Right lobe of liver (tissue), 6 donors: Measurements from ENCODE around the gene SBF2. TPM values are rescaled to one million over a fixed set of nuclear protein-coding genes. Genes with fewer than 3 reads are reported as not detected.

Source experiments
- ATAC-seq, 4 donors: fragments of 200-7000 bp; cut with Tn5 transposase; one replicate each; pipeline ENCODE4 v1.9.1; 2020; ENCODE audit warnings: mild to moderate bottlenecking in 4 of 4, moderate library complexity in 4 of 4
- DNase-seq, 3 donors: peaks; one replicate each; pipeline ENCODE4 v3.0.0-alpha.2; 2020
- H3K27ac ChIP-seq, 3 donors: fragments of 200-600 bp; one replicate each; pipeline ENCODE4 v1.8.0; 2022
- H3K27me3 ChIP-seq, 2 donors: fragments of 200-600 bp; one replicate each; pipeline ENCODE4 v1.8.0; 2022
- H3K36me3 ChIP-seq, 4 donors: fragments of 200-600 bp; sonication (generic) in 1 of 4; one replicate each; pipeline versions ENCODE4 v1.5.1 to v1.8.0; 2017 to 2022; ENCODE audit warnings: control low read depth in 1 of 4
- H3K4me1 ChIP-seq, 4 donors: fragments of 200-600 bp; sonication (generic) in 1 of 4; one replicate each; pipeline versions ENCODE4 v1.5.1 to v1.8.0; 2017 to 2022; ENCODE audit warnings: control low read depth in 1 of 4
- H3K4me3 ChIP-seq, 3 donors: fragments of 200-600 bp; one replicate each; pipeline ENCODE4 v1.8.0; 2022
- H3K9me3 ChIP-seq, 4 donors: fragments of 200-600 bp; sonication (generic) in 1 of 4; one replicate each; pipeline versions ENCODE4 v1.5.1 to v1.8.0; 2017 to 2022; ENCODE audit warnings: control low read depth in 1 of 4
- POLR2A ChIP-seq: fragments of 450-650 bp; IDR thresholded peaks from one replicate; pipeline ENCODE4 v1.6.1; 2017; ENCODE audit warnings: antibody characterized with exemption, mild to moderate bottlenecking
- WGBS: methylation state at CpG from one replicate; pipeline ENCODE4 v1.1.6; 2018; ENCODE audit warnings: low coverage, low lambda C conversion rate; ENCODE audit not compliant: insufficient coverage; ENCODE audit errors: missing lambda C conversion rate; 5-methylcytosine and 5-hydroxymethylcytosine counted together
- intact Hi-C, 2 donors: fragments of 100-400 bp; cut with DNase I; formaldehyde crosslinking; loops; one replicate each; pipeline versions ENCODE4 v1.11.2 to v1.14.1; 2022
- total RNA-seq, 6 experiments: library from RNA; depleted of rRNA in 2 of 6; stranded (reverse); fragments of >200 nt in 2 of 6; fragmentation: NEBNext Ultra II Directional in 3 of 6; extraction: Animal tissue kit (Norgen Biotek cat#: 25700) in 3 of 6; gene quantifications; one replicate each; pipeline versions ENCODE4 v1.1.0 to v1.2.4, GENCODE V29; 2016 to 2023
- TF ChIP-seq, protein P1 (sequence below), 4 donors: fragments of 200-600 bp in 3 of 4; fragments of 450-650 bp in 1 of 4; IDR thresholded peaks; one replicate each; pipeline versions ENCODE4 v1.5.1 to v1.8.0; 2016 to 2022; ENCODE audit warnings: antibody characterized with exemption in 4 of 4, mild to moderate bottlenecking in 2 of 4
- donor health status: DM: no; HTN: yes; CAD: no.
- donor health status: DM: no; HTN: no; CAD: no.
- donor health status: DM: no; HTN: no; CAD: no.
- donor health status: DM: no; HTN: yes; CAD: no.
- donor health status: DM: no; HTN: yes; CAD: no.

Gene SBF2
- total RNA-seq, 6 experiments from 2014 or later: 13.7 to 28.4 (median 21.3) TPM

GRCh38 chr11:10064828-10065227, 229.2 kb downstream of the SBF2 start:
- H3K4me3 ChIP-seq: no peak overlapping the region
- no peak for ATAC-seq
- no peak for DNase-seq
- intact Hi-C loops: no loop called here
- no peaks in the 10 kb centered on the region for H3K9me3 ChIP-seq
- no peaks in the 10 kb centered on the region for H3K27me3 ChIP-seq
- 86% methylated on average over 2 of the region's 2 CpGs for WGBS
- TF ChIP-seq, protein P1, sequence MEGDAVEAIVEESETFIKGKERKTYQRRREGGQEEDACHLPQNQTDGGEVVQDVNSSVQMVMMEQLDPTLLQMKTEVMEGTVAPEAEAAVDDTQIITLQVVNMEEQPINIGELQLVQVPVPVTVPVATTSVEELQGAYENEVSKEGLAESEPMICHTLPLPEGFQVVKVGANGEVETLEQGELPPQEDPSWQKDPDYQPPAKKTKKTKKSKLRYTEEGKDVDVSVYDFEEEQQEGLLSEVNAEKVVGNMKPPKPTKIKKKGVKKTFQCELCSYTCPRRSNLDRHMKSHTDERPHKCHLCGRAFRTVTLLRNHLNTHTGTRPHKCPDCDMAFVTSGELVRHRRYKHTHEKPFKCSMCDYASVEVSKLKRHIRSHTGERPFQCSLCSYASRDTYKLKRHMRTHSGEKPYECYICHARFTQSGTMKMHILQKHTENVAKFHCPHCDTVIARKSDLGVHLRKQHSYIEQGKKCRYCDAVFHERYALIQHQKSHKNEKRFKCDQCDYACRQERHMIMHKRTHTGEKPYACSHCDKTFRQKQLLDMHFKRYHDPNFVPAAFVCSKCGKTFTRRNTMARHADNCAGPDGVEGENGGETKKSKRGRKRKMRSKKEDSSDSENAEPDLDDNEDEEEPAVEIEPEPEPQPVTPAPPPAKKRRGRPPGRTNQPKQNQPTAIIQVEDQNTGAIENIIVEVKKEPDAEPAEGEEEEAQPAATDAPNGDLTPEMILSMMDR (IDR thresholded peaks at IDR 0.05): no peak
- no peak for TF ChIP-seq POLR2A
- H3K4me1 ChIP-seq: peaks cover 0 to 3% (median 0%) of the 10 kb centered on the region in 4 donors
- H3K36me3 ChIP-seq: no peaks in the 10 kb centered on the region
- no peak overlapping the region for H3K27ac ChIP-seq

DNA sequence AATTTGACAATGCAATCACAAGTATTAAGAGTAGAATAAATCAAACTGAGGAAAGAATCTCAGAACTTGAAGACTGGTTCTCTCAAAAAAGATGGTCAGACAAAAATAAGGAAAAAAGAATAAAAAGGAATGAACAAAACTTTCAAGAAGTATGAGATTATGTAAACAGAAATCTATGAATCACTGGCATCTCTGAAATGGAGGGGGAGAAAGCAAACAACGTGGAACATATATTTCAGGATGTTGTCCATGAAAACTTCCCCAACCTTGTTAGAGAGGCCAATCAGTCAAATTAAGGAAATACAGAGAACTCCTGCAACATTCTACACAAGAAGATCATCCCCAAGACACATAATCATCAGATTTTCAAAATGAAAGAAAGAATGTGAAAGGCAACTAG, 235.7 kb downstream of the SBF2 start:
- no peak overlapping the region for H3K4me3 ChIP-seq
- peaks cover 0 to 4% (median 0%) of the 10 kb centered on the region in 4 donors for H3K9me3 ChIP-seq
- H3K27ac ChIP-seq: no peak overlapping the region
- intact Hi-C loops: no loop called here
- H3K4me1 ChIP-seq: no peaks in the 10 kb centered on the region
- TF ChIP-seq, protein P1 (IDR thresholded peaks at IDR 0.05): no peak
- no peak for TF ChIP-seq POLR2A
- H3K36me3 ChIP-seq: no peaks in the 10 kb centered on the region
- ATAC-seq (no peak), DNase-seq (no peak)
- 64% methylated on average over 1 of the region's 1 CpG for WGBS
- no peaks in the 10 kb centered on the region for H3K27me3 ChIP-seq

DNA sequence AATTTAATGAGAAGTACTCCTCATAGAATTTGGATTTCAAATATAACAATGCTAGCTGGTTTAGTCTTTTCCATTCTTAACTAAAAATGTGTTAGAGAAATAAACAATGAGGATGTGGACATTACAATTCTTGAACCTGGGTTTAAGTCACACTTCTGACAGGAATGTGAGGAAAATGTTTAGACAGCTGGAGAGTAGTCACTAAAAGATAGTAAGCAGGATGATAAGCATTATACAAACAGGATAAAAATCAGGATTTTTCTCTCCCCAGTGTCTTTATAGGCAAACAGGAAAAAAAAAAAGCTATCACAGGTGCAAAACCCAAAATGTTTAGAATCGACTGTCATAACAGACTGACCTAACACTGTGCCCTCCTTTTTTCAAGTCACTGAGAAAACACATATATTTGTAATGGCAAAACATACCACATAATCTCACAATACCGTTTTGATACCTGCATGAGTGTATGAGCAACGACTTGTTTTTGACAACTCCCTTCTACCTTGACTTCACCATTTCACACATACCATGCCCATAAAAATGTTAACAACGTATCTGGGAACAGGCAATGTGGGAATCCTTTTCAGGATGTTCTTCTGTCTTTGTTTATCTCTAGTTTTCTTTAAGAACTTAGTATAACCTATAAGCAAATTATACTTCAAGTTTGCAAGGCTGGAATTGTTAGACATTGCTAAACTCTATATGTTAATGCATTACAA, 242.0 kb downstream of the SBF2 start:
- ATAC-seq (no peak), DNase-seq (no peak)
- Histone ChIP-seq H3K4me3 (no peak overlapping the region), H3K27me3 (no peaks in the 10 kb centered on the region), H3K9me3 (peaks cover 0 to 4% (median 0%) of the 10 kb centered on the region in 4 donors), H3K27ac (no peak overlapping the region), H3K4me1 (no peaks in the 10 kb centered on the region), H3K36me3 (no peaks in the 10 kb centered on the region)
- TF ChIP-seq, protein P1 (IDR thresholded peaks at IDR 0.05): no peak
- no peak for TF ChIP-seq POLR2A
- intact Hi-C loops: no loop called here
- WGBS: 28% methylated on average over 4 of the region's 4 CpGs

DNA sequence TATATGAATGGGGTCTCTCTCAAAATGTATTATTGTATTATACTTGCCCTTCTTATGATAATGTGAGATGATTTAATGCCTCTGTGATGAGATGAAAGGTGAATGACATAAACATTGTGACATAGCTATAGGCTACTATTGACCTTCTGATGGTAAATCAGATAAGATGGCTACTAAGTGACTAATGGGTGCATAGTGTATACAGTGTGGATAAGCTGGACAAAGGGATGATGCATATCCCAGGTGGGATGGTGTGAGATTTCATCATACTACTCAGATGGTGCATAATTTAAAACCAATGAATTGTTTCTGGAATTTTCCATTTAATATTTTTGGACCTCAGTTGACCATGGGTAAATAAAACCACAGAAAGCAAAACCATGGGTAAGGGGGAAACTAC, 243.5 kb downstream of the SBF2 start:
- H3K4me1 ChIP-seq: no peaks in the 10 kb centered on the region
- intact Hi-C loops: no loop called here
- no peak for TF ChIP-seq POLR2A
- TF ChIP-seq, protein P1 (IDR thresholded peaks at IDR 0.05): no peak
- no peaks in the 10 kb centered on the region for H3K27me3 ChIP-seq
- no peaks in the 10 kb centered on the region for H3K9me3 ChIP-seq
- ATAC-seq (peak in 1 of 4 donors; percentile 26), DNase-seq (no peak)
- H3K4me3 ChIP-seq: no peak overlapping the region
- no peak overlapping the region for H3K27ac ChIP-seq
- no peaks in the 10 kb centered on the region for H3K36me3 ChIP-seq
